ENCODE data around the gene COBL.
A peak's percentile ranks its signal among the peaks of the same experiment; 100 is the strongest.

COBL gene

DNA sequence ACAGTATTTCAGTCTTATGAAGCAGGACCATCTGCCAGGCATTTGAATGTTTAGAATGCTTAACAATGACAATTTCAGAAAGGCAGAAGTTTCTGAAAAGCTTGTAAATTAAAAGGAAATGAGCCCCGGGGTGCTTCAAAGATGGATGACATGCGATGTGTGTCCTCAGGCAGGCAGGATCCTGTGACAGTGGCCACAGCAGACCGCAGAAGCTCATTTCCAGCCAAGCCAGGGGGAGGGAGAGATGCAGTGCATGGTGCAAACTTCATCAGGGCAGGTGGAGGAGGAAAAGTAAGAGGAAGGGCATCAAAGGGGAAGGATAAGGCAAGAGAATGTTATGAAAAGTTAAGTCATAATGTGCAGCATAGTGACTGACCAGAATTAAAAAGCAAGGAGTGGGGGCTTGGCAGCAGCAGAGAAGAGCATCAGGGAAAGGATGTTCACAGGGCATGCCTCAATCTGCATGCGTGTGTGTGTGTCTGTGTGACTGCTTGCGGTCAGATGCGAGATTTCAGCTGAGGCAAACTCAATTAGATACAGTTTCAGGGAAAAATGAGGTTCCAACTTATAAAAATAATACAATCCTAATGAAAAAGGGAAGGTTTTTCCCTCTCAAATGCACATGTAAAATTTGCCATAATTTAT lies 173.7 kb downstream of the COBL start:
- Mint-ChIP-seq H3K27me3 (ENCODE audit: low read depth, poor library complexity) (peaks cover 6% of the 10 kb centered on the region), H3K36me3 (ENCODE audit: low read depth) (no peaks in the 10 kb centered on the region), H3K4me1 (no peaks in the 10 kb centered on the region), H3K27ac (no peak overlapping the region), H3K9me3 (peaks cover 15% of the 10 kb centered on the region), H3K4me3 (no peak overlapping the region)
- TF ChIP-seq, protein P1, sequence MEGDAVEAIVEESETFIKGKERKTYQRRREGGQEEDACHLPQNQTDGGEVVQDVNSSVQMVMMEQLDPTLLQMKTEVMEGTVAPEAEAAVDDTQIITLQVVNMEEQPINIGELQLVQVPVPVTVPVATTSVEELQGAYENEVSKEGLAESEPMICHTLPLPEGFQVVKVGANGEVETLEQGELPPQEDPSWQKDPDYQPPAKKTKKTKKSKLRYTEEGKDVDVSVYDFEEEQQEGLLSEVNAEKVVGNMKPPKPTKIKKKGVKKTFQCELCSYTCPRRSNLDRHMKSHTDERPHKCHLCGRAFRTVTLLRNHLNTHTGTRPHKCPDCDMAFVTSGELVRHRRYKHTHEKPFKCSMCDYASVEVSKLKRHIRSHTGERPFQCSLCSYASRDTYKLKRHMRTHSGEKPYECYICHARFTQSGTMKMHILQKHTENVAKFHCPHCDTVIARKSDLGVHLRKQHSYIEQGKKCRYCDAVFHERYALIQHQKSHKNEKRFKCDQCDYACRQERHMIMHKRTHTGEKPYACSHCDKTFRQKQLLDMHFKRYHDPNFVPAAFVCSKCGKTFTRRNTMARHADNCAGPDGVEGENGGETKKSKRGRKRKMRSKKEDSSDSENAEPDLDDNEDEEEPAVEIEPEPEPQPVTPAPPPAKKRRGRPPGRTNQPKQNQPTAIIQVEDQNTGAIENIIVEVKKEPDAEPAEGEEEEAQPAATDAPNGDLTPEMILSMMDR (IDR thresholded peaks at IDR 0.05) = no peak
- no peak for DNase-seq

DNA sequence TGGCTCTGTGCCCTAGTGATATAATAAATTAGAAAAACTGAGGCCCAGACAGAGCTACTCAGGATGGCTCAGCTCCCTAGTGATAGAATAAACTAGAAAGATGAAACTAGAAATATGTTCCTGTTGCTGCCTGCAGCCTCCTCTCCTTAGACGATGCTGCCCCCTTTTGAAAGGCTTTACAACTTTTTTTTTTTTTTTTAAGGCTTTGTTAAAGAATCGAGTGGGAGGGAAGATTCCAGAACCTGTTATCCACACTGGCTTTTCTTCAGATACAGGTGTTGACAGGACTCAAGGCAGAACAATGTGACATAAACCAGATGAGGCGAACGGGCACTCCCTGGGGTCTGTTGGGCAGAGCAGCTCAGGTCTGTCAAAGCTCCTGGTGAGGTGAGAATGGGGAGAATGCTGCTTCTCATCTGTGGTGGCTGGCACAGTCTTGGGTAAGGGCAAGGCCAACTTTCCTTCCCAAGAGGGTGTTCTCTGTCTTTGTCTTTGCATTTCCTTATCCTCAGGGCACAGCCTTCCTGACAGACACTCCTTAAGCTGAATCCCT lies 175.1 kb downstream of the COBL start:
- TF ChIP-seq, protein P1 (IDR thresholded peaks at IDR 0.05) = peak; percentile 56
- H3K27me3 Mint-ChIP-seq (ENCODE audit: low read depth, poor library complexity) = peaks cover 6% of the 10 kb centered on the region
- no peak overlapping the region for H3K4me3 Mint-ChIP-seq
- H3K4me1 Mint-ChIP-seq = no peaks in the 10 kb centered on the region
- DNase-seq = no peak
- no peak overlapping the region for H3K27ac Mint-ChIP-seq
- H3K9me3 Mint-ChIP-seq = peaks cover 7% of the 10 kb centered on the region
- no peaks in the 10 kb centered on the region for H3K36me3 Mint-ChIP-seq (ENCODE audit: low read depth)

DNA sequence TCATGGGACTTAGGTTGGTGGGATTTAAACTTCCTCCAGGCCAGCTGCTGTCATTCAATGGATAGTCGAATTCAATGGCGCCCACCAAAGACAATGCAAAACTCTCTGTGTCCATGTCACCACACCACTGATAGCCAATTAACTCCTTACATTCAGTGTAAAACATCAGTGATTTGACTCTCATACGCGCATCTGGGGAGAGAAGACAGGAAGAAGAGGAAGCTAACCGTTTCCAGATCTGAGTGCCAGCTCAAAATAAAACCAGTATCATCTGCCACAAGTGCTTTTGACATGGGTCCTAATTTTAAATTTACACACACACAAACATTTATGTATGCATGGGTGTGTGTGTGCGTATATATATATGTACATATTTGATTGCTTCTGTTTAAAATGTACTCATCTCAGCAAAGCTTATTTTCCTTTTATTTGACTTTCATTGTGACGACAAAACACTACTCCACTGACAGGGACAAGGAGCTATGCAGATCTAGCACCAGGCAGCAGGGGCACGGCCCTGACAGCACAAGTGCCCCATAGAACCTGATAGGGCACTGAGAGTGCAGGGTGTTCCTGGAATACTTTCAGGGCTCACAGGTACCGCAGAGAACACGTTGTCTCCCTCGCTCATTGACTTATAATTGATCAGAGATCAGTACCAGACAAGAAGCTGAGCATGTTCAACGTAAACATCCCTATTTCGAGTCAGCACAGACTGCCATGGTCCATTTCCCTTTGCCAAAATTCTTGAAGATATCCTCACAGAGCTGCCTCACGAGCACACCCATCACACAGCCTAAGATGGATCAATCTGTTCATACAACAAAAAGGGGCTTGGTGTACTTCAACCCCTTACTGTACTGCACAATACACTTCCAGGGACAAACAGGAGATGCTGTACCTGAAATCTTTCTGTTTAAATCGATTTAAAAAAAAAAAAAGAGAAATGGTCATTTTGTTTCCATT lies 176.1 kb downstream of the COBL start:
- Mint-ChIP-seq H3K27ac (no peak overlapping the region), H3K36me3 (ENCODE audit: low read depth) (no peaks in the 10 kb centered on the region), H3K4me3 (no peak overlapping the region), H3K9me3 (no peaks in the 10 kb centered on the region), H3K4me1 (no peaks in the 10 kb centered on the region), H3K27me3 (ENCODE audit: low read depth, poor library complexity) (peaks cover under 1% of the 10 kb centered on the region)
- no peak for DNase-seq
- TF ChIP-seq, protein P1 (IDR thresholded peaks at IDR 0.05) = no peak

DNA sequence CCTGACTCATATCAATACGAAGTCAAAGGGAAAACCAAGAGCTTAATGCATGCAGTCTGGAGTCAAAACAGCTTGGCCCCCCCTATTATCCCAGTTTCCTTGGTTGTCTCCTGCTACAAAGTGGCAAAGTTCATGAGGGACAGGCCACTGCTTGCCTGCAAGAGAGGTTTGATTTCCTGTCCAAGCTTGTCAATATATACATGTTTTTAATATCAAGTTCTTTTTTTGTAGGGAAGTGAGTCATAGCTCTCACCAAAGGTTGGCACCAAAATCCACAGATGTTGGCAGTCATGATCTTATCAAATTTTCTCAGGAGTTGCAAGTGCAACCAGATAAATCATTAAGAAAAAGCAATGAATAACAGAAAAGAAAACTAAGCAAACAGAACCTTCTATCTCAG lies 176.8 kb downstream of the COBL start:
- H3K27me3 Mint-ChIP-seq (ENCODE audit: low read depth, poor library complexity) = peaks cover 4% of the 10 kb centered on the region
- TF ChIP-seq, protein P1 (IDR thresholded peaks at IDR 0.05) = no peak
- no peaks in the 10 kb centered on the region for H3K4me1 Mint-ChIP-seq
- no peaks in the 10 kb centered on the region for H3K36me3 Mint-ChIP-seq (ENCODE audit: low read depth)
- no peak overlapping the region for H3K4me3 Mint-ChIP-seq
- no peak for DNase-seq
- no peaks in the 10 kb centered on the region for H3K9me3 Mint-ChIP-seq
- H3K27ac Mint-ChIP-seq = no peak overlapping the region

DNA sequence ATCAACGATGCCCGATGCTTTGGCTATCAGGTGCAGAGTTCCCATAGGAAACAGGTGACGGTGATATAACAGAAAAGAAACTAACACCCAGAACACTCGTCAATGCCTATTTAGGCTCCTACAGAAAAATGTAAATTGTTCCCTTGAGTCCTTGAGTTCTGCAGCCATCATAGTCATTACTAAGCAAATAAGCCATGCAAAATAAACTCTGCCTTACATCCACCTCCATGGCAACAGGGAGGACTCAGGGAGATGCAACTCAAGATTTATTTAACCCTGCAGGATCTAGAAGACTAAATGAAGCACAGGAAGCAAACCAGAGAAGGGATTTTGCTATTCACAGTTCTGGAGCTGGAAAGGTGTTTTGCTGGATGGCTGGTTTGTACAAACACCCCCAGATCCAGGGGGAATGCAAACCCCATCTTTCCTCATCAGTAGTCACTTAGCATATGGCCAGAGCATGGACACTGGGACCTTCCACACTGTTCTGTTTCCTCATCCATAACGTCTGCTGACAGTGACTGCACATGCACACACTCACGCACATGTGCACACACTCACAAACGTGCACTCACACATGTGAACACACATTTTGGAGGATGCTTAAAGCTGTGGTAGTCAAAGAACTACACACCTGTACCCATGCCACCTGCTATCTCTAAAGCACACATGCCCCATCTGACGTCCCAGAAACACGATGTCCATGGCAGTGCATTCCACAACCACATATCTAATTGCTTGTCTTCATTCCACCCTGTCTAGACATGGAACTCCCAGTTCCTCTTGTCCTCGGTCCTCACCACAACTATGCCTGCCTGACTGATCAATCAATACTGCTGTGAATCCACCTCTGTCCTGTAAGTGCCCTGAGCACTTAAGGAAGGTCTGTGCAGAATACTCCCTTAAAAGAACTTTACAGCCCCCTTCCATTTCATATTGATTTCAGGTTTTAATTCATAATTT lies 178.2 kb downstream of the COBL start:
- H3K9me3 Mint-ChIP-seq = no peaks in the 10 kb centered on the region
- TF ChIP-seq, protein P1 (IDR thresholded peaks at IDR 0.05) = no peak
- no peak overlapping the region for H3K27ac Mint-ChIP-seq
- H3K4me1 Mint-ChIP-seq = no peaks in the 10 kb centered on the region
- no peak for DNase-seq
- H3K36me3 Mint-ChIP-seq (ENCODE audit: low read depth) = no peaks in the 10 kb centered on the region
- H3K27me3 Mint-ChIP-seq (ENCODE audit: low read depth, poor library complexity) = peaks cover 4% of the 10 kb centered on the region
- no peak overlapping the region for H3K4me3 Mint-ChIP-seq
